Stimulated activated CD4-positive, alpha-beta T cell treated with anti-CD3 and anti-CD28 coated beads, Interleukin-15, amount 100 ng/mL, for 24 hours (primary cell): Measurements from ENCODE around the gene TMEM151B.

Experiments used
- DNase-seq: peaks from one replicate; pipeline ENCODE4 v3.0.0-alpha.2; 2020

Gene TMEM151B

DNA sequence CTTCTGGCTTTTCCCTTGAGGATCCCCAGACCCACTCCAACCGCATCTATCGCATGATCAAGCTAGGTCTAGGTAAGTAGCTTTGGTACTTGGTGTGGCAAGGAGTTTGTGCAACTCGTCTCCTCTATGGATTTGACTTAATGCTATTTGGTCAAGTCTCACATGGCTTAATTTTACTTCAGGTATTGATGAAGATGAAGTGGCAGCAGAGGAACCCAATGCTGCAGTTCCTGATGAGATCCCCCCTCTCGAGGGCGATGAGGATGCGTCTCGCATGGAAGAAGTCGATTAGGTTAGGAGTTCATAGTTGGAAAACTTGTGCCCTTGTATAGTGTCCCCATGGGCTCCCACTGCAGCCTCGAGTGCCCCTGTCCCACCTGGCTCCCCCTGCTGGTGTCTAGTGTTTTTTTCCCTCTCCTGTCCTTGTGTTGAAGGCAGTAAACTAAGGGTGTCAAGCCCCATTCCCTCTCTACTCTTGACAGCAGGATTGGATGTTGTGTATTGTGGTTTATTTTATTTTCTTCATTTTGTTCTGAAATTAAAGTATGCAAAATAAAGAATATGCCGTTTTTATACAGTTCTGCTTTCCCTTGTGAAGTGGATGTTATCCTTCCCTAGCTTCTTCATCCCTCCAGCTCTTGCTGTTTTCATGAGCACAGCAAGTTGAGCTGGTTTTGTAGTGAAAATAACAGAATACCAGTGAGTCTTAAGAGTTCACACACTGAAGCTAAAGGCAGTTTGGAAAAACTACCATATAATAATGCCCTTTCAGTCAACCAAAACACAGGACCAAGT, 16.7 kb upstream of the TMEM151B start:
- DNase-seq: peak; percentile 73

DNA sequence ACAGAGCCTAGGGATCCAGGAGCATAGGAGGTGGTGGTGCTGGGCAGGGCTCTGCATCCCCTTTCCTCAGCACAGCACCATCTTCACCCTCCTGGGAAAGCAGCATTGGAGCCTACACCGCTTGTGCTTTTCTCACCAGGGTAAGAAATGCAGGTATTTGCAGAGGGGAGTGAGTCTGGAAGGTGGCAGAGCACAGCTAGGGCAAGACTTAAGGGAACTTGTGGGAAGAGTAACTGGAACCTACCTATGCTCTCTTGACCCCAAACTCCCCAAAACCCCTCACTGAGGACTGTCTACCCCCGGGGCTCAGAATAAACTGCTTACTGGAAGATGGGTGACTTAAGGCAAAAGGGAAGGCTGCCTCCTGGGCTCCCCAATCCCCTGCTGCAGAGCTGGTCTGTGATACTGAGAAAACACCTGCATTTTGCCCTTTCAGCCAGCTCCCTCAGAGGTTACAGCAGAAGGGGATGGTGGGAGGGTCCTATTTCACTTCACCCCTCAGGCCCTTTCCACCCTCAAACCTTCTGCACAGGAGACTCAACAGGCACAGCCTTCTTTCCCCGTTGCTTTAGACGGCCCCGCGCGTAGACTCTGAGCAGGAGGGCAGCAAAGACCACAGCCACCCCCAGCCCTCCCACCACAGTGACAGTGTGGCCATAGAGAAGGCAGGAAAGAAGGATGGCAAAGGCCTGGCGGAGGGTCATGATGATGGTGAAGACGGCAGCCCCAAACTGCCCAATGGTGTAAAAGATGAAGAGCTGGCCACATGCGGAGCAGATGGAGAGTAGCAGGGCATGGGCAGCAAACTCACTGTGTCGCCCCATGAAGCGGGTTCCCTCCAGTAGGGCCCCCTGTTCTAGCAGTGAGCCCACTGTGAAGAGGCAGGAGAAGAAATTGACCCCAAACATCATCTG, 15.8 kb upstream of the TMEM151B start:
- DNase-seq: peak; percentile 59

DNA sequence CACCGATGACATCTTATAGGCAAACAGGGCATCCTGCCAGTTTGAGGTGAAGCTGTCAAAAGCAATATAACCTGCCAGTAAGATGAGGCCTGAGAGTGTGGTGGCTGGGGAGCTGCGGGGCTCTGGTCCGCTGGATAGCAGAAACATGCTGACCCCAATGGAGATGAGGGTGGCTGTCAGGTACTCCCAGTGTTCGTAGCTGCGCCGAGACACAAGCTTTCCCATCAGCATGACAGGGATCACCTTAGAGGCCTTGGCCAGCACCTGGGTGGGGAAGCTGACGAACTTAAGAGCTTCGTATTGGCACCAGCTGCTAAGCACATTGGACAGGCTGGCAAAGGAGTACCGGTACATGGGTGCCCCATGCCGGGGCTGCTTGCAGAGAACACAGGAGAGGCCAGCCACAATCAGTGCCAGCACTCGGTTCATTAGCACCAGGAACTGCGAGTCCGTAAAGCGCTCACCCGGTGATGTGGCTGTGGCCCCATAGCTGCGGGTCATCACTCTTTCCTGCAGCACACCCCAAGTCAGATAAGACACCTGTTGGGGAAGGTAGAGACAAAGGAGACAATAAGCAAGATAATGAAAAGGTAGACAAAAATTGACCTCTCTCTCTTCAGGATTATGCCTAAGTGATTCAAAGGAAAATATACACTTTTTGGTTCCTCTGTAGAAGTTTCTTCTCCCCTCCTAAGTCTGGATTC, 15.0 kb upstream of the TMEM151B start:
- peak; percentile 65 for DNase-seq

DNA sequence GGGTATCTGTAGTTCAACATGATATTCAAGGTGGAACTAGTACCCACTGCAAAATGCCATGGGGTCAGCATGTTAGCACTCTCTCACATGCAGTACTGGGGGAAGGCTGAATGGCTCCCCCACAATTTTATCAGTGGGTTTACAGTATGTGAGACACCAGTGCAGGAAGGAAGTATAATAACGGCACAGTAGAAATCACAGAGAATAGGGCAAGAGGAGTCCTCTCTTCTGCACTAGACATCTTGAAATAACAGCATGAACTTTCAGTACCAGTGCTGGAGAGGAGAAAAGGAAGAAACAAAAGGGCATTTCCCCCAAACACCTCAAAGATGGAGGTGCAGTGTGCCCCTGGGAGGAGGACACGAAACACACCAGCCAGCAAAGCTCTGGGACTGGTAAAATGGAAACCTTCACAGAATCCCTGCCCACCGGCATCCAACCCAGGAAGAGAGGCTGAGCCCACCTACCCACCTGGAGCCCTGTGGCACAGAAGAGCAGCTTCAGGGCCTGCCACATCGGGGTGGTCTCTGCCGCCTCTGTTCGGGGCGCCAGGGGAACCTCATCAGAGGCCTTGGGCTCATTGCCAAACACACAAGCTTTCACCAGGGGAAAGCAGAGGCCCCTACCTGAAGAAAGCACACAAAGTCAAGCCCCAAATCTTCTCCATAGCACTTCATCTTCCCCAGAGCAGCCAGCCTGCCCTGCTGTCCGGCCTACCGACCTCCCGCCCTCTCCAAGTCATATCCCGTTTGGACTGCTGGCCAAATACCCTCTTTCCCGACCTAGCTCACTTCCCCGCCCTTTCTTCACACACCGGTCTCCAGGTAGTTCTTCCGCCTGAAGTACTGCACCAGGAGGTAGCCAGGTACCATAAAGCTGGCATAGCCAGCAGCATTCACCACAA, 14.1 kb upstream of the TMEM151B start:
- DNase-seq: peak; percentile 52

DNA sequence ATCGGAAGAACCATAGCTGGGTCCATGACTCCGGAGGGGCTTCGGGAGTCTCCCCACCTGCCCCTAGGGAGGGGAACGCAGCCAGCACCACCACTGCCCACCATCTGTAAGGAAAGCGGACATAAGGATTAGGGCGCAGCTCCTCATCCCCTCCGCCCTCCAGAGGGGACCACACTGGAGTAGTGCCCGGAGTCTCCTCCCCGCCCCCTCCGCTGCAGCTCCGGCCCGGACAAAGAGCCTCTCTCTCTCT, 13.6 kb upstream of the TMEM151B start:
- DNase-seq: no peak

DNA sequence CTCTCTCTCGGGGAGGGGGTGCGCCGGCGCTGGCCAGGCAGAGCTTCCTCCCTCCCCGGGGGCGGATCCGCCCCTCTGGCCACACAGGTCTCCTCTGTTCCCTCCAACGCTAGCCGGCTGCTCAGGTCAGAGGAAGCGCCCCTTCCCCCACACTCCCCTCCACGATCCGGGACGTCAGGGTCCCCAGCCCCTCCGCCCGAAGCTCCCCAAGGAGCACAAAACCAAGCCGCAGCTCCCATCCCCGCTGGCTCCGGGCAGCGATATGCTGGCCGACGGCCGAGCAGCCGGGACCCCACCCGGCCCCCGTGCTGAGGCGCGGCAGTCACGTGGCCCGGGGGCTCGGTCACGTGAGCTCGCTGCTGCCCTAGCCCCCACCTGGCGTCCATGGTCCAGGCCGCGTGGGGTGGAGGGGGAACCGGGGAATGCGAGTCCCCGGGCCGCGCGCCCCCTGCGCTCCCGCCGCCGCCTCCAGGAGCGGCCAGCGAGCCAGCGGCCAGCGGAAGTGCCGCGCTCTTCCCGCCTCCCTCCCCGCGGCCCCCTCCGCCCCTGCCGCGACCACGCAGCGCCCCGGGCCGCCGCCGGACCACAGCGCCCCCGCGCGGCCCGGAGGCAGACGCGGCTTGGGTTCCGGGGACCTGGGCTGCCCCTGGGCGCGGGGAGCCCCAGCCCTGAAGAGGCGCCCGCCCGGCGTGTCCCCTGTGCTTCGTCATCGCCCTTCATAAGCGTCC, 13.1 kb upstream of the TMEM151B start, which contains the start of gene SLC35B2:
Gene SLC35B2 (minus strand): TSS at position 504 of the 728 bp plus-strand sequence. CDS start 118 bp downstream, at position 386.
- DNase-seq: peak; percentile 80

DNA sequence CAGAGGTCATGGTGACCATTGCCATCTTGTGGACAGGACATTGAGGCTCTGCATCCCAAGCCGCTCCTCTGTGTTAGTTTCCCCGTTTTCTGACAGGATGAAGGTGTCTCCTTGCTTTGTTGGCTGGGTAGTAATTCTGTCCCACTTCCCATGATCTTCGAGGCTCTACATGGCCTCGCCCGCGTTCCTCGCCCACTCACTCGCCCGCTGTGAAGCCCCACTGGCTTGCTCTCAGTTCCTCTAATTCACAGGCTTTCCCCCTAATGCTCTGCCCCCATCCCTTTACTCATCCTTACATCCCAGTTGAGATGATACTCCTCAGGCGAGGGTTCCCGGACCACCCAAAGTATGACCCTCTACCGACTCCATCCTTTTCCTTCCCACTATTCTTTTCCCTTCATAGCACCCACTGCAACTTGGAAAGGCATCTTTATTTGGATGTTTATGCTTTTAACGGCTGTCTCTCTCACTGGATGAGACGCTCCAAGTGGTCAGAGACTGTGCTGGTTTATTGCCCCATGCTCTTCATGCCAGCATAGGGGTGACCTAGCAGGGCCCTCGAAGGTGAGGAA, 12.4 kb upstream of the TMEM151B start:
- DNase-seq: no peak

DNA sequence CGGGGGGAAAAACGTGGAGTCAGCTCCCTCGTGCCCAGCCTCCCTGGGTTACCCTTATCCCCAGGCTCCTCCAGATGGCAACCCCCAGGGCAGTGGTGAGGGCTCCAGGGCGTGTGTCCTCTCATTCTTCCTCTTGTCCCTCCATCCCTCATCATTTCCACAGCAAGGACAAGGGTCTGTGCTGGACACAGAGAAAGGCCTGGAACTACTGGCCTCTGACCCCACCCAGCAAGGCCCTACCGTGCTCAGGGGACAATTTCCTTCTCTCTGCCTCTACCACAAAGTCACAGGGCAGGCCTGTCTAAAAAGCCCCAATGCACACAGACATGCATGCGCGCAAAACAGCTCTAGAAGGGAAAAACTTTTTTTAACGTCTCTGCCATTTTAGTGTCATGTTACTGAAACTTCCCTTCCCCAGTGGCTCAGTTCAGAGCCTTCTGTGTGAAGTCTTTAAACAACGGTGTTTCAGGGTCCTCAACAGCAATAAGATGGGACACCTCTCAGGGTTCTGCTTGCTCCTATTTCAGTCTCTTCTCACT, 11.9 kb upstream of the TMEM151B start:
- no peak for DNase-seq

DNA sequence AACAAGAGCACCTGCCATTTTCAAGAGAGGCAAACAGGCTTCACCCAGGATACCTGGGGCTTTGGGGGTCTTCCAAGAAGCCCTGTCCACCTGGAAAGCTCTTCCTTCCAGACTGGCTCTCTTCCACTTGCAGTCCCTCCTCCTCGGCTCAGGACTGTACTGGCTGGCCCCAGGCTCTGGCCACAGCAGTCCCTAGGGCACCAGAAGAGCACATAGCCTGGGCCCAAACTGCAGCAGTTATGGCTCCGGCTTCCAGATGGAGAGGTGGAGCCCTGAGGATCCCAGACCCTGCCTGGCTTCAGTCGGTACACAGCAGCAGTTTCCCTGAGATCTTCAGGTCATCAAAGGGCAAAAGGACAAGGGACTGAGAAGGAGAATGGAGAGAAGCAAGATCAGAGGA, 11.3 kb upstream of the TMEM151B start:
- DNase-seq: no peak

DNA sequence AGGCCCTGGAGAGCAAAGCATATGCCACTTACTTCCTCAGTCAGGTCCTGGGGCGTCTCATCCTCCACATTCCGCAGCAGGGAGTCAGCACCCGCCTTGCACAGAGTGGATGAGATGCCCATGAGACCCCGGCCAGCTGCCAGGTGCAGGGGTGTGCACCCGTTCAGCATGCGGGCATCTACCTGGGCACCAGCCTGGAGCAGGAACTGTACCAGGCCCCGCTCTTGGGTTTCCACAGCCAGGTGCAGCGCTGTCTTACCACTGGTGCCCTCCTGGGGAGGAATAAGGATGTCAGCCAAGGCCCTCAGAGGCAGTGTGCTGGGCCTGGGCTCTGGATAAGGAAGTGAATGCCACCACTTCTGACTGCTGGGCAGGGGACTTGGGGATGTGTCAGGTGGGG, 10.2 kb upstream of the TMEM151B start:
- no peak for DNase-seq

DNA sequence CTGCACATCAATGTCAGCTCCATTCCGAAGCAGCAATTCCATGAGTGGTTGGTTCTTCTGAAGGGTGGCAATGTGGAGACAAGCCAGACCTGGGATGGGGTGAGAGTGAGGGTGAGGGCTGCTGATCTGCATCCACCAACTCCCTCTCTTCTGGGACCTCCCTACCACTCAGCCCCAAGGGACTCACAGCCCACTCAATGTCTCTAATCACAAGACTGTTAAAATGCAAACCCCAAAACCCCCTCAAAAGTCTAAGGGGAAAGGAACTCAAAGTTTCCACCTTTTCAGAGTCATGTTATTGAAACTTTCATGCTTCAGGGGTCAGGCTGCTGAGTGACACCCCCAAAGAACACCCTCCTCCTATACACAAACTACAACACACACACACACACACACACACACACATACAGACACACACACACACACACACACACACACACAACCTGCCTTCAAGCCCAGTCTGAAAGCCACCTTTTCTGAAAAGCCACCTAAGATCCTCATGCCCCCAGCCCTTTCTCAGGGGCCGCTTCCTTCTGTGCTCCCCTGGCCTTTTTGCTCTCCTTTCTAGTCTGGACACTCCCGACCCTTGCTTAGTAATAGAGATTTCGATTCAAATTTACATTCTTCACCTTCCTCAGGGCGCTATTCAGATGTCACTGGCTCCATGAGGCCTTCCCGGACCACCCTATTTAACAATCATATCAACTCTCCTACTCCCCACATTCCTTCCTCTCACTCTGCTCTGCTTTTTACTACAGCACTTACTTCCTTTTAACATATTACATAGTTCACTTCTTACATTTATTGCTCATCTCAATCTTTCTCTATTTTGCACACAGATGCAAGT, 9.6 kb upstream of the TMEM151B start:
- no peak for DNase-seq

DNA sequence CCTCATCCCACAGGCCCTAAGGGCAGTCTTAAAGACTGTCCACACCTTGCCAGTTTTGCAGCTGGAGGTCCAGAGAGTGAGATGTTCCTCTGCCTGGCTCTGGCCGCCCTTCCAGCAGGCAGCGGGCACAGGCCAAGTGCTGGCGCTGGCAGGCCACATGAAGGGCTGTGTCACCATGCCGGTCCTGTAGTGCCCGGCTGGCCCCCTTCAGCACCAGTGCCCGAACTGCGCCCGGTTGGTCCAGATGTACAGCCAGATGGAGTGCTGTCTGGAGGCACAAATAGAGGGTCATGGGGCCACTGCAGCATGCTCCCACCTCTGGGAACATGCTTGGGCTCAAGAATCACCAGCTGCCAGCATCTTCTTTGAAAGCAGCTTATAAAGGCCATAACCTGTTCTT, 8.7 kb upstream of the TMEM151B start:
- DNase-seq: no peak

DNA sequence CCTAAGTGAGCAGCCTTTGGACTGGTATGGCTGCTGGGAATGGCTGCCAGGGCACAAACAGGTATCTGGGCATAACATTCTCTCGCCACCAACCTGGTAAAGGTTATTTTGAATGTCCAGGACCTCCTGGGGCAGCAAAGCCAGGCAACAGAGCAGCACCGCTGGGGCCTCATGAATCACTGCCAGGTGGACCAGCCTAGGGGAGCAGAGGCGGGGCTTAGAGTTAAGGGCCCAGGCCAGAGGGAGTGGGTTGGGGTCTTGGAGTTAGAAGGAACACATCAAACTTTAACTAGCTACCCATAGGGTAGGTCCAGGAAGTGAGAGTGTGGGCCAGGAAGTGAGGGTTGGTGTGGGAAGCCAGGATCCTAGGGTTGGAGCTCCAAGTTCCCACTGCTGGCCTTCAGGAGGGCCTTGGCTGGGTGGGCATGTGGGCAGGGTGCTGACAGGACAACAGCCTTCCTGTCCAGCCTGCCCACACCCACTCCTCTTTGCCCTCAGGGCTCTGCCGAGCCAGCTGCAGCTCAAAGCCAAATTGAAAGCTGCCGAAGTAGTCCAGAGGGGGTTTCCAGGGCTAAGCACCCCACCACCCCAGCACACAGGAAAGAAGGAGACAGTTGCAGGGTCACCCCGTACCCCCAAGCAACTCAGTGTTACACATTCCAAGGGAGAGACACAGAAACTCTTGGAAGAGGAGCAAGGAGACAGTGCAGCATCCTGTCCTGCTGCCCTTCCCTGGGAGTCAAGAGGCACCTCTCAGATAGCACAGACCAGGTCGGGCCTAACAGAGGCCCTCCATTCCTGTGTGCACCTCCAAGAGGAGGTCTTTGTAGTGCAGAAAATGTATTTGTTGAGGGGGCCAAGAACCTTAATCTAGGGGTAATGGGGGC, 7.5 kb upstream of the TMEM151B start:
- no peak for DNase-seq

DNA sequence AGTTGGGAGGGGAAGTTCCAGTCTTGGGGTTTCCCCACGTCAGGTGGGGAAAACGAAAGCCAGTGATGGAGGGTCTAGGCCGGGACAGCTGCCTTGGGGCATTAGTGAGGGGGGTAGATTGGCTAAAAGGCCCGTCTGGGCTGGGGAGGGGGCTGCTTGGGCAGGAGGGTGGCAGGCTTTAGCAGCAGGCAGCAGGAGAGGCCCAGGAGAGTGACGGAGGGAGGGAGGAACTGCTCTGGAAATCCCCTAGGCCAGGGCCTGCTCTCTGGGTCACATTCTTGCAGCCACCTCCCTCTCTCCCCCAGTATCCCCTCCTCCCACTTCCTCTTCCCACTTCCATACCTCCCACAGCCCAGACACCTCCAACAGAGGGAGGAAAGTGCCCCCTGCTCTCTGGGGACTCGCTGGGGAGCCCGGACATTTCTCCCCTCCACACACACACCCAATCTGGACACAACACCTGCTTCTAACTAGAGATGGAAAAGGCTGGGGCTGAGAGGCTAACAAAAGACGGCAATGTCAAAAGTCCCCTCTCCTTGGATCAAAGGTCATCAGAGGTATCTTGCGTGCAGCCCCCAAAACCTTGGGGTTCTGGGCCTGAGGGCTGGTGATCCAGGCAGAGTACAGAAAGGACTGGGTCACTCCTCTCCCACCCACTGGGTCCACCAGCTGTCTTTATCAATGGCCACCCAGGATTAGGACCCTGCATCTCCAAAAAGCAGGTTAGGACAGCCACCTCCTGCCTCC, 6.7 kb upstream of the TMEM151B start:
- peak; percentile 55 for DNase-seq

DNA sequence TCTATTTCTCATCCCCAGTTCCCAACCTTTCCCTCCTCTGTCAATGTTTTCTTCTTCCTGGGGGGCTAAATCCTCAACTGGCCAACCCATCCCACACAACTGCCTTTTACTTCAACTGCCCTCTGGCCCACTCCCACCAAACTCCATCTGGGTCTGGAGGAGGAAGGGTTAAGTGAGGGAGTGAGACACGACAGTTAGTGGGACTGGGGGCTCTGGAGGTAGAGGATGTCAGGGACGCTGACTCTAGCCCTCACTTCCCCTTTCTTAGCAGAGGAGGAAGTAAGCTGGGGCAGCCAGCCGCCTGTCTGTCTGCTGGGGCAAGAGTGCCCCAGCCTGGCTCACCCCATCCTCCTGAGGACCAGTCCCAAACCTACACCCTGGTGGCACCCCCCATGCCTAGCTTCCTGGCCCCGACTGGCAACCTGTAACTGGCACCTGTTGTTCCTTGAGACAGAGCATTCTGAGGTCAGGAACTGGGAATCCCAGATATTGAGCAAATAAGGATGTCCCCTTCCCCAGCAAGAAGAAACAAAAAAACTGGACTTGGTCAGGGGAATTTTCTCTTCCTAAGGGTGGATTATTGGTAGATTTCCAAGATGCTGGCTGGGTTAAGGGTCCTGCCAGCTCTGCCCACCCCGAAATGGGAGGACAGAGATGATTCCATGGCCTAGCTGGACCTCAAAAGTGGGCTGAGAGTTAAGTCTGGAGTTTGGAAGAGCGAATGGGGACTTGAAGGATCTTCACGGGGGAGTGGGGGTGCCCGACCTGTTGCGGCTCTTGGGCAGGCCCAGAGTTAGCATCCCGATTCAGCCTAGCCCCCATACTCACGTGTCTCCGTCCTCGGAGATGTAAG, 5.9 kb upstream of the TMEM151B start:
- DNase-seq: peak; percentile 59

DNA sequence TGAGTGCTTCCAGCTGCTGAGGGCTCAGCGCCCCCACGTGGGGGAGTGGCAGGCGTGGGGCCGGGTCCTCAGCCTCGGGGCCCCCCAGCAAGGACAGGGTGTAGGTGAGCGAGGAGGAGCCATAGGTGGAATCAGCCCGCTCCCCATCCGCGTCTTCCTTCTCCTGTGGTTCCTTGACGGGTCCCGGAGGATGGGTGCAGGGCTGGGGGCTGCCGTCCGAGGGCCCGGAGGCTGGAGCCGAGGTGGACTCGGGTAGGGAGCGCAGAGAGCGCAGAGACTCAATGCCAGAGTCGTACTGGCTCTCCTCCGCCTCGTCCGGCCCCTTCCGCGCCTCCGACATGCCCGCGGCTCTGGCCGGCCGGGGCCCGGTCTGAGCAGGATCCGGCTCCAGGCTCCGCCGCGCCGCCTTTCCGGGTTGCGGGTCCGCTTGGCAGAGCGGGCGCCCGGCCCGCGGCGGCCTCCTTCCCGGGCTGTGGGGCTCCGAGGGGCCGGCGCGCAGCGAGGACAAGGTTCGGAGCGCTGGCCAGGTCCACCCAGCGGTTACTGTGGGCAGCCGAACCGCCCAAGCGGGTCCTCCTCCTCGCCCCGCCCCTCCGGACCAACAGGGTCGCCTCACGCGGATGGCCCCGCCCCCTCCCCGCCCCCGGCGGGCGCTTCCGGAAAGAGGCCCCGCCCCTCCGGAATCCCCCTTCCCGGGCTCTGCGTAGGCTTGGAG, 5.1 kb upstream of the TMEM151B start, which contains the start of gene NFKBIE:
Gene NFKBIE (minus strand): TSS at position 545 of the 715 bp plus-strand sequence. CDS start 205 bp downstream, at position 340.
- peak; percentile 95 for DNase-seq
